Measurements from ENCODE around the gene CORO2A. TPM values are rescaled to one million over a fixed set of nuclear protein-coding genes. Genes with fewer than 3 reads are reported as not detected.

The CORO2A gene
- total RNA-seq, 2 experiments from 2014 or later, result 9.2 TPM

- H3K27me3 Mint-ChIP-seq (ENCODE audit: low read depth), result no peaks in the 10 kb centered on the region
- H3K4me1 Mint-ChIP-seq (ENCODE audit: low read depth), result peaks cover 2% of the 10 kb centered on the region
- H3K9me3 Mint-ChIP-seq (ENCODE audit: insufficient read depth), result no peaks in the 10 kb centered on the region
- no peak for DNase-seq
- no peak for ATAC-seq
- ChIA-PET CTCF (interaction anchor here (1.6 to 4.5 kb wide), 6 partner anchors 15 to 88 kb away, joined by 4 to 40 read pairs (median 12); partner anchors contain the start of genes CORO2A, TBC1D2 and TRIM14), POLR2A (interaction anchor here (1.3 kb wide), 1 partner anchor 88 kb away, joined by 4 read pairs; the partner anchor contains the start of gene TRIM14)
- H3K4me3 Mint-ChIP-seq, result no peak overlapping the region
- H3K27ac Mint-ChIP-seq, result no peak overlapping the region
- no peaks in the 10 kb centered on the region for H3K36me3 Mint-ChIP-seq (ENCODE audit: low read depth)
These were observed 14.3 kb upstream of the CORO2A start for GRCh38 chr9:98206754-98207153.

- no peaks in the 10 kb centered on the region for H3K27me3 Mint-ChIP-seq (ENCODE audit: low read depth)
- no peaks in the 10 kb centered on the region for H3K9me3 Mint-ChIP-seq (ENCODE audit: insufficient read depth)
- ATAC-seq (no peak), DNase-seq (no peak)
- H3K4me3 Mint-ChIP-seq, result no peak overlapping the region
- ChIA-PET CTCF (interaction anchor here (0.7 to 4.5 kb wide), 21 partner anchors 9 to 572 kb away, joined by 3 to 40 read pairs (median 4); partner anchors contain the start of genes CORO2A, TBC1D2 and TRIM14), POLR2A (interaction anchor here (0.9 to 1.5 kb wide), 2 partner anchors 45 to 50 kb away, joined by 3 read pairs; partner anchors contain the start of gene TBC1D2)
- peaks cover 2% of the 10 kb centered on the region for H3K4me1 Mint-ChIP-seq (ENCODE audit: low read depth)
- H3K27ac Mint-ChIP-seq, result no peak overlapping the region
- no peaks in the 10 kb centered on the region for H3K36me3 Mint-ChIP-seq (ENCODE audit: low read depth)
These were observed 12.3 kb upstream of the CORO2A start for GRCh38 chr9:98204692-98205091.

GRCh38 chr9:98203153-98203552 is 10.7 kb upstream of the CORO2A start:
- POLR2A ChIA-PET, result no interaction called here
- Mint-ChIP-seq H3K36me3 (ENCODE audit: low read depth) (no peaks in the 10 kb centered on the region), H3K27me3 (ENCODE audit: low read depth) (no peaks in the 10 kb centered on the region), H3K27ac (no peak overlapping the region), H3K9me3 (ENCODE audit: insufficient read depth) (no peaks in the 10 kb centered on the region), H3K4me1 (ENCODE audit: low read depth) (peaks cover 2% of the 10 kb centered on the region), H3K4me3 (no peak overlapping the region)
- ATAC-seq (no peak), DNase-seq (no peak)
- CTCF ChIA-PET, result interaction anchor here (1.0 to 1.3 kb wide), 5 partner anchors 61 to 129 kb away, joined by 3 to 5 read pairs (median 3); no protein-coding TSS in a partner anchor

- Mint-ChIP-seq H3K9me3 (ENCODE audit: insufficient read depth) (no peaks in the 10 kb centered on the region), H3K27ac (no peak overlapping the region)
- CTCF ChIA-PET, result interaction anchor here (0.6 to 1.2 kb wide), 2 partner anchors 9 to 13 kb away, joined by 3 to 4 read pairs; no protein-coding TSS in a partner anchor
These were observed 9.8 kb upstream of the CORO2A start for GRCh38 chr9:98202252-98202651.

GRCh38 chr9:98201749-98202148 is 9.3 kb upstream of the CORO2A start:
- Mint-ChIP-seq H3K4me1 (ENCODE audit: low read depth) (peaks cover 2% of the 10 kb centered on the region), H3K27ac (no peak overlapping the region), H3K27me3 (ENCODE audit: low read depth) (no peaks in the 10 kb centered on the region), H3K4me3 (no peak overlapping the region), H3K36me3 (ENCODE audit: low read depth) (no peaks in the 10 kb centered on the region), H3K9me3 (ENCODE audit: insufficient read depth) (no peaks in the 10 kb centered on the region)
- ATAC-seq (no peak), DNase-seq (no peak)
- ChIA-PET CTCF (interaction anchor here (0.6 to 1.2 kb wide), 2 partner anchors 9 to 14 kb away, joined by 3 to 4 read pairs; no protein-coding TSS in a partner anchor), POLR2A (no interaction called here)

More at GRCh38 chr9:98202252-98202651, 9.8 kb upstream of the CORO2A start:
- Mint-ChIP-seq H3K4me1 (ENCODE audit: low read depth) (peaks cover 2% of the 10 kb centered on the region), H3K4me3 (no peak overlapping the region), H3K36me3 (ENCODE audit: low read depth) (no peaks in the 10 kb centered on the region), H3K27me3 (ENCODE audit: low read depth) (no peaks in the 10 kb centered on the region)
- ATAC-seq, result no peak
- DNase-seq, result no peak
- POLR2A ChIA-PET, result no interaction called here

GRCh38 chr9:98201102-98201501 is 8.7 kb upstream of the CORO2A start:
- ChIA-PET POLR2A (no interaction called here), CTCF (interaction anchor here (1.2 kb wide), 1 partner anchor 14 kb away, joined by 4 read pairs; no protein-coding TSS in a partner anchor)
- DNase-seq (no peak), ATAC-seq (no peak)
- Mint-ChIP-seq H3K9me3 (ENCODE audit: insufficient read depth) (no peaks in the 10 kb centered on the region), H3K36me3 (ENCODE audit: low read depth) (no peaks in the 10 kb centered on the region), H3K27me3 (ENCODE audit: low read depth) (no peaks in the 10 kb centered on the region), H3K4me1 (ENCODE audit: low read depth) (no peaks in the 10 kb centered on the region), H3K4me3 (no peak overlapping the region), H3K27ac (no peak overlapping the region)

GRCh38 chr9:98199388-98200033 is 7.1 kb upstream of the CORO2A start:
- POLR2A ChIA-PET, result no interaction called here
- DNase-seq (no peak), ATAC-seq (no peak)
- CTCF ChIA-PET, result interaction anchor here (1.2 kb wide), 1 partner anchor 39 kb away, joined by 3 read pairs; no protein-coding TSS in a partner anchor
- H3K9me3 Mint-ChIP-seq (ENCODE audit: insufficient read depth), result no peaks in the 10 kb centered on the region
- no peaks in the 10 kb centered on the region for H3K4me1 Mint-ChIP-seq (ENCODE audit: low read depth)
- no peaks in the 10 kb centered on the region for H3K27me3 Mint-ChIP-seq (ENCODE audit: low read depth)
- no peak overlapping the region for H3K4me3 Mint-ChIP-seq
- H3K36me3 Mint-ChIP-seq (ENCODE audit: low read depth), result no peaks in the 10 kb centered on the region
- H3K27ac Mint-ChIP-seq, result no peak overlapping the region

- CTCF ChIA-PET, result interaction anchor here (2.2 kb wide), 1 partner anchor 10 kb away, joined by 11 read pairs; no protein-coding TSS in a partner anchor
- ATAC-seq (no peak), DNase-seq (no peak)
- no peaks in the 10 kb centered on the region for H3K36me3 Mint-ChIP-seq (ENCODE audit: low read depth)
- peaks cover 16% of the 10 kb centered on the region for H3K4me1 Mint-ChIP-seq (ENCODE audit: low read depth)
- no peak overlapping the region for H3K4me3 Mint-ChIP-seq
- H3K27me3 Mint-ChIP-seq (ENCODE audit: low read depth), result no peaks in the 10 kb centered on the region
- H3K9me3 Mint-ChIP-seq (ENCODE audit: insufficient read depth), result no peaks in the 10 kb centered on the region
- POLR2A ChIA-PET, result no interaction called here
- no peak overlapping the region for H3K27ac Mint-ChIP-seq
These were observed 3.2 kb upstream of the CORO2A start for GRCh38 chr9:98195671-98196070.

- Mint-ChIP-seq H3K36me3 (ENCODE audit: low read depth) (no peaks in the 10 kb centered on the region), H3K4me1 (ENCODE audit: low read depth) (peaks cover 30% of the 10 kb centered on the region), H3K9me3 (ENCODE audit: insufficient read depth) (no peaks in the 10 kb centered on the region), H3K27ac (peak overlapping the region; percentile 48), H3K4me3 (peak overlapping the region; percentile 82), H3K27me3 (ENCODE audit: low read depth) (no peaks in the 10 kb centered on the region)
- ChIA-PET POLR2A (interaction anchor here (0.6 to 2.8 kb wide), 4 partner anchors 62 to 92 kb away, joined by 3 to 12 read pairs (median 5); partner anchors contain the start of genes TBC1D2 and TRIM14), CTCF (interaction anchor here (0.7 to 5.7 kb wide), 9 partner anchors 9 to 269 kb away, joined by 3 to 40 read pairs (median 4); partner anchors contain the start of genes TBC1D2 and TRIM14)
- DNase-seq (no peak), ATAC-seq (no peak)
These were observed 1.0 kb upstream of the CORO2A start for GRCh38 chr9:98193336-98193944.

- no peaks in the 10 kb centered on the region for H3K9me3 Mint-ChIP-seq (ENCODE audit: insufficient read depth)
- DNase-seq (peak; percentile 44), ATAC-seq (peak; percentile 24)
- H3K27me3 Mint-ChIP-seq (ENCODE audit: low read depth), result no peaks in the 10 kb centered on the region
- H3K4me1 Mint-ChIP-seq (ENCODE audit: low read depth), result peaks cover 31% of the 10 kb centered on the region
- peak overlapping the region; percentile 72 for H3K4me3 Mint-ChIP-seq
- no peaks in the 10 kb centered on the region for H3K36me3 Mint-ChIP-seq (ENCODE audit: low read depth)
- CTCF ChIA-PET, result interaction anchor here (0.7 to 5.7 kb wide), 7 partner anchors 8 to 73 kb away, joined by 3 to 40 read pairs (median 3); partner anchors contain the start of gene TRIM14
- H3K27ac Mint-ChIP-seq, result peak overlapping the region; percentile 55
- POLR2A ChIA-PET, result interaction anchor here (0.6 to 2.8 kb wide), 14 partner anchors 10 to 495 kb away, joined by 3 to 12 read pairs (median 3); partner anchors contain the start of genes NANS, TBC1D2, TRMO and XPA
These were observed 550 bp downstream of the CORO2A start for GRCh38 chr9:98191671-98192502.

GRCh38 chr9:98191181-98191608 is 1.2 kb downstream of the CORO2A start:
- no peak overlapping the region for H3K27ac Mint-ChIP-seq
- no peaks in the 10 kb centered on the region for H3K36me3 Mint-ChIP-seq (ENCODE audit: low read depth)
- H3K27me3 Mint-ChIP-seq (ENCODE audit: low read depth), result no peaks in the 10 kb centered on the region
- ChIA-PET POLR2A (interaction anchor here (0.7 to 1.2 kb wide), 3 partner anchors 9 to 72 kb away, joined by 3 to 4 read pairs (median 3); partner anchors contain the start of gene TRIM14), CTCF (interaction anchor here (0.7 to 5.7 kb wide), 3 partner anchors 13 to 73 kb away, joined by 4 to 40 read pairs (median 10); partner anchors contain the start of gene TRIM14)
- peaks cover 31% of the 10 kb centered on the region for H3K4me1 Mint-ChIP-seq (ENCODE audit: low read depth)
- DNase-seq (no peak), ATAC-seq (no peak)
- no peaks in the 10 kb centered on the region for H3K9me3 Mint-ChIP-seq (ENCODE audit: insufficient read depth)
- H3K4me3 Mint-ChIP-seq, result peak overlapping the region; percentile 72
